HUES64 (cell line): ENCODE data around the gene NCAPG2.

Source experiments
- H3K27ac ChIP-seq: 2 replicates; pipeline ENCODE4 v1.7.0; 2013; ENCODE audit warnings: low read depth, low read length, inconsistent platforms
- H3K27me3 ChIP-seq: 2 replicates; pipeline ENCODE4 v1.6.1; 2013; ENCODE audit warnings: mild to moderate bottlenecking, low read length; ENCODE audit not compliant: insufficient read depth
- H3K36me3 ChIP-seq: 2 replicates; pipeline ENCODE4 v1.6.1; 2013; ENCODE audit warnings: mild to moderate bottlenecking, low read length; ENCODE audit not compliant: insufficient read depth
- H3K4me1 ChIP-seq: 2 replicates; pipeline ENCODE4 v1.6.1; 2013; ENCODE audit warnings: mild to moderate bottlenecking, low read length, moderate library complexity; ENCODE audit not compliant: insufficient read depth
- H3K4me3 ChIP-seq: 2 replicates; pipeline ENCODE4 v1.5.1; 2013; ENCODE audit warnings: mild to moderate bottlenecking, low read length, moderate library complexity
- H3K9ac ChIP-seq: 2 replicates; pipeline ENCODE4 v1.6.1; 2013; ENCODE audit warnings: mild to moderate bottlenecking, low read depth, low read length
- H3K9me3 ChIP-seq: 2 replicates; pipeline ENCODE4 v1.6.1; 2013; ENCODE audit warnings: low read depth, low read length; ENCODE audit not compliant: insufficient read depth
- WGBS: fragments of 150-250, 120-280 bp; methylation state at CpG from one replicate; pipeline ENCODE4 v1.1.7; 2013; ENCODE audit warnings: missing lambda C conversion rate; 5-methylcytosine and 5-hydroxymethylcytosine counted together

The NCAPG2 gene

GRCh38 chr7:158743219-158743618 lies 38.6 kb upstream of the NCAPG2 start:
- H3K4me3 ChIP-seq: no peak overlapping the region
- H3K27me3 ChIP-seq: no peaks in the 10 kb centered on the region
- no peaks in the 10 kb centered on the region; the same call in 1 of the 2 replicates for H3K4me1 ChIP-seq
- 95% methylated on average over 17 of the region's 17 CpGs for WGBS
- no peak overlapping the region for H3K27ac ChIP-seq
- H3K9me3 ChIP-seq: no peaks in the 10 kb centered on the region
- no peak overlapping the region for H3K9ac ChIP-seq
- H3K36me3 ChIP-seq: peaks cover 86% of the 10 kb centered on the region

- no peaks in the 10 kb centered on the region; the same call in 1 of the 2 replicates for H3K4me1 ChIP-seq
- no peaks in the 10 kb centered on the region for H3K27me3 ChIP-seq
- no peak overlapping the region for H3K27ac ChIP-seq
- H3K4me3 ChIP-seq: no peak overlapping the region
- peaks cover 86% of the 10 kb centered on the region for H3K36me3 ChIP-seq
- H3K9me3 ChIP-seq: no peaks in the 10 kb centered on the region
- WGBS: 96% methylated on average over 19 of the region's 19 CpGs
- H3K9ac ChIP-seq: no peak overlapping the region
Measured at GRCh38 chr7:158742065-158742821, 37.6 kb upstream of the NCAPG2 start.

- 95% methylated on average over 14 of the region's 14 CpGs for WGBS
- H3K9me3 ChIP-seq: no peaks in the 10 kb centered on the region
- peaks cover 90% of the 10 kb centered on the region for H3K36me3 ChIP-seq
- H3K27ac ChIP-seq: no peak overlapping the region
- H3K9ac ChIP-seq: no peak overlapping the region
- no peaks in the 10 kb centered on the region; the same call in 1 of the 2 replicates for H3K4me1 ChIP-seq
- no peak overlapping the region for H3K4me3 ChIP-seq
- no peaks in the 10 kb centered on the region for H3K27me3 ChIP-seq
Measured at GRCh38 chr7:158741294-158741666, 36.7 kb upstream of the NCAPG2 start.

GRCh38 chr7:158740657-158741293 lies 36.2 kb upstream of the NCAPG2 start:
- Histone ChIP-seq H3K27me3 (no peaks in the 10 kb centered on the region), H3K36me3 (peaks cover 91% of the 10 kb centered on the region), H3K9ac (no peak overlapping the region; the same call in 1 of the 2 replicates), H3K4me3 (no peak overlapping the region), H3K4me1 (no peaks in the 10 kb centered on the region; the same call in 1 of the 2 replicates), H3K27ac (no peak overlapping the region), H3K9me3 (no peaks in the 10 kb centered on the region)
- WGBS: 93% methylated on average over 16 of the region's 16 CpGs

GRCh38 chr7:158740013-158740656 lies 35.5 kb upstream of the NCAPG2 start:
- H3K36me3 ChIP-seq: peaks cover 91% of the 10 kb centered on the region
- no peak overlapping the region for H3K27ac ChIP-seq
- H3K27me3 ChIP-seq: no peaks in the 10 kb centered on the region
- no peak overlapping the region for H3K4me3 ChIP-seq
- WGBS: 85% methylated on average over 15 of the region's 15 CpGs
- no peak overlapping the region for H3K9ac ChIP-seq
- H3K9me3 ChIP-seq: no peaks in the 10 kb centered on the region
- H3K4me1 ChIP-seq: no peaks in the 10 kb centered on the region; the same call in 1 of the 2 replicates

GRCh38 chr7:158738841-158739240 lies 34.2 kb upstream of the NCAPG2 start:
- peaks cover 94% of the 10 kb centered on the region for H3K36me3 ChIP-seq

GRCh38 chr7:158737064-158737695 lies 32.6 kb upstream of the NCAPG2 start:
- H3K27ac ChIP-seq: no peak overlapping the region
- WGBS: 94% methylated on average over 19 of the region's 19 CpGs
- no peaks in the 10 kb centered on the region for H3K27me3 ChIP-seq
- H3K4me1 ChIP-seq: peaks cover 12% of the 10 kb centered on the region
- H3K9me3 ChIP-seq: no peaks in the 10 kb centered on the region
- H3K9ac ChIP-seq: no peak overlapping the region
- H3K4me3 ChIP-seq: no peak overlapping the region
- peaks cover 94% of the 10 kb centered on the region for H3K36me3 ChIP-seq

More at GRCh38 chr7:158738841-158739240, 34.2 kb upstream of the NCAPG2 start:
- WGBS: 96% methylated on average over 15 of the region's 15 CpGs
- Histone ChIP-seq H3K27ac (no peak overlapping the region), H3K4me3 (no peak overlapping the region), H3K9me3 (no peaks in the 10 kb centered on the region), H3K9ac (no peak overlapping the region), H3K27me3 (no peaks in the 10 kb centered on the region), H3K4me1 (no peaks in the 10 kb centered on the region; the same call in 1 of the 2 replicates)

GRCh38 chr7:158735935-158736334 lies 31.3 kb upstream of the NCAPG2 start:
- peaks cover 86% of the 10 kb centered on the region for H3K36me3 ChIP-seq
- peaks cover 13% of the 10 kb centered on the region for H3K4me1 ChIP-seq
- H3K27me3 ChIP-seq: no peaks in the 10 kb centered on the region
- WGBS: 97% methylated on average over 12 of the region's 12 CpGs
- H3K27ac ChIP-seq: no peak overlapping the region
- no peak overlapping the region for H3K4me3 ChIP-seq
- H3K9ac ChIP-seq: no peak overlapping the region
- H3K9me3 ChIP-seq: no peaks in the 10 kb centered on the region

GRCh38 chr7:158734861-158735260 lies 30.3 kb upstream of the NCAPG2 start:
- peaks cover 78% of the 10 kb centered on the region for H3K36me3 ChIP-seq
- no peak overlapping the region for H3K9ac ChIP-seq
- H3K9me3 ChIP-seq: no peaks in the 10 kb centered on the region
- peaks cover 13% of the 10 kb centered on the region for H3K4me1 ChIP-seq
- no peak overlapping the region for H3K4me3 ChIP-seq
- no peak overlapping the region for H3K27ac ChIP-seq
- 94% methylated on average over 6 of the region's 6 CpGs for WGBS
- H3K27me3 ChIP-seq: no peaks in the 10 kb centered on the region

- peaks cover 13% of the 10 kb centered on the region for H3K4me1 ChIP-seq
- H3K9ac ChIP-seq: no peak overlapping the region
- WGBS: 95% methylated on average over 19 of the region's 19 CpGs
- no peak overlapping the region for H3K4me3 ChIP-seq
- H3K27me3 ChIP-seq: no peaks in the 10 kb centered on the region
- H3K36me3 ChIP-seq: peaks cover 72% of the 10 kb centered on the region
- H3K9me3 ChIP-seq: no peaks in the 10 kb centered on the region
- H3K27ac ChIP-seq: no peak overlapping the region
Measured at GRCh38 chr7:158733775-158734494, 29.3 kb upstream of the NCAPG2 start.
